ENCODE results near the gene CRYZ.

CRYZ gene

GRCh38 chr1:74775735-74776134 lies 42.9 kb upstream of the CRYZ start:
- TF ChIP-seq CTCF (IDR thresholded peaks at IDR 0.05), result no peak
- Histone ChIP-seq H3K9ac (no peak overlapping the region), H3K27me3 (ENCODE audit: control insufficient read depth, insufficient read depth, low read length) (no peaks in the 10 kb centered on the region), H3K79me2 (no peaks in the 10 kb centered on the region), H3K4me2 (ENCODE audit: low read length) (no peak overlapping the region), H3K4me1 (no peaks in the 10 kb centered on the region), H3K36me3 (ENCODE audit: control insufficient read depth, insufficient read depth, low read length) (no peaks in the 10 kb centered on the region), H2AFZ (no peak overlapping the region), H3K9me3 (ENCODE audit: control insufficient read depth, low read length) (no peaks in the 10 kb centered on the region), H3K4me3 (ENCODE audit: low read depth, low read length) (no peak overlapping the region), H3K27ac (no peak overlapping the region)

- Histone ChIP-seq H3K79me2 (no peaks in the 10 kb centered on the region), H3K4me3 (ENCODE audit: low read depth, low read length) (no peak overlapping the region), H3K4me2 (ENCODE audit: low read length) (no peak overlapping the region), H2AFZ (no peak overlapping the region), H3K27ac (no peak overlapping the region), H3K36me3 (ENCODE audit: control insufficient read depth, insufficient read depth, low read length) (no peaks in the 10 kb centered on the region), H3K9me3 (ENCODE audit: control insufficient read depth, low read length) (no peaks in the 10 kb centered on the region), H3K9ac (no peak overlapping the region), H3K27me3 (ENCODE audit: control insufficient read depth, insufficient read depth, low read length) (no peaks in the 10 kb centered on the region), H3K4me1 (no peaks in the 10 kb centered on the region)
- no peak for TF ChIP-seq CTCF (IDR thresholded peaks at IDR 0.05)
Measured at GRCh38 chr1:74773582-74773981, 40.7 kb upstream of the CRYZ start.

GRCh38 chr1:74772945-74773344 lies 40.1 kb upstream of the CRYZ start:
- Histone ChIP-seq H3K4me3 (ENCODE audit: low read depth, low read length) (no peak overlapping the region), H2AFZ (no peak overlapping the region), H3K9me3 (ENCODE audit: control insufficient read depth, low read length) (no peaks in the 10 kb centered on the region), H3K27ac (no peak overlapping the region), H3K4me2 (ENCODE audit: low read length) (no peak overlapping the region), H3K27me3 (ENCODE audit: control insufficient read depth, insufficient read depth, low read length) (no peaks in the 10 kb centered on the region), H3K79me2 (no peaks in the 10 kb centered on the region), H3K36me3 (ENCODE audit: control insufficient read depth, insufficient read depth, low read length) (no peaks in the 10 kb centered on the region), H3K9ac (no peak overlapping the region), H3K4me1 (no peaks in the 10 kb centered on the region)
- TF ChIP-seq CTCF (IDR thresholded peaks at IDR 0.05), result no peak

GRCh38 chr1:74771913-74772515 lies 39.2 kb upstream of the CRYZ start:
- peak; percentile 24 for TF ChIP-seq CTCF (IDR thresholded peaks at IDR 0.05)

GRCh38 chr1:74767490-74767889 lies 34.6 kb upstream of the CRYZ start:
- Histone ChIP-seq H3K9ac (no peak overlapping the region), H3K4me3 (ENCODE audit: low read depth, low read length) (no peak overlapping the region), H3K27ac (no peak overlapping the region), H2AFZ (no peak overlapping the region), H3K4me2 (ENCODE audit: low read length) (no peak overlapping the region), H3K4me1 (no peaks in the 10 kb centered on the region), H3K27me3 (ENCODE audit: control insufficient read depth, insufficient read depth, low read length) (no peaks in the 10 kb centered on the region), H3K9me3 (ENCODE audit: control insufficient read depth, low read length) (no peaks in the 10 kb centered on the region), H3K36me3 (ENCODE audit: control insufficient read depth, insufficient read depth, low read length) (no peaks in the 10 kb centered on the region), H3K79me2 (no peaks in the 10 kb centered on the region)
- TF ChIP-seq CTCF (IDR thresholded peaks at IDR 0.05), result no peak

More at GRCh38 chr1:74771913-74772515, 39.2 kb upstream of the CRYZ start:
- no peaks in the 10 kb centered on the region for H3K27me3 ChIP-seq (ENCODE audit: control insufficient read depth, insufficient read depth, low read length)
- H3K9ac ChIP-seq, result no peak overlapping the region
- no peak overlapping the region for H3K27ac ChIP-seq
- no peak overlapping the region for H2AFZ ChIP-seq
- H3K9me3 ChIP-seq (ENCODE audit: control insufficient read depth, low read length), result no peaks in the 10 kb centered on the region
- no peaks in the 10 kb centered on the region for H3K79me2 ChIP-seq
- no peak overlapping the region for H3K4me3 ChIP-seq (ENCODE audit: low read depth, low read length)
- no peaks in the 10 kb centered on the region for H3K36me3 ChIP-seq (ENCODE audit: control insufficient read depth, insufficient read depth, low read length)
- no peak overlapping the region for H3K4me2 ChIP-seq (ENCODE audit: low read length)
- H3K4me1 ChIP-seq, result no peaks in the 10 kb centered on the region

Data from parathyroid adenoma (tissue), 2 donors.